ENCODE measurements around the gene PARD3.

DNA sequence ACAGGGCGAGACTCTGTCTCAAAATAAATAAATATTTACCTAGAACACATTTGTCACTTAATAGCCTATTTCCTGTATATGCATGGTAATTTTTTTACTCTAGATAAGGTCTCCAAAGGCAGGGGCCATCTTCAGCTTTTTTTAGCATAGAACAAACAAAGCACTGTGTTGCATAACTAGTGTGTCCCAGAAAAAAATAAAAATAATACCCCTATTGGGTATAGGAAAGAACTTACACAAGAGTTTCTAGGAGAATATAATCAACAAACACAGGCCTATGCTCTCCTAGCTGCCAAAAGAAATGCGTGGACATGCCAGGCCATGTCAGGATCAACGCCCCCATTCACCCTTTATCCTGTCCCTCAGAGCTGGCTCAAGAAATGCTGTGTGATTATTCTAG lies 103.6 kb downstream of the PARD3 start:
- TF ChIP-seq, protein P1, sequence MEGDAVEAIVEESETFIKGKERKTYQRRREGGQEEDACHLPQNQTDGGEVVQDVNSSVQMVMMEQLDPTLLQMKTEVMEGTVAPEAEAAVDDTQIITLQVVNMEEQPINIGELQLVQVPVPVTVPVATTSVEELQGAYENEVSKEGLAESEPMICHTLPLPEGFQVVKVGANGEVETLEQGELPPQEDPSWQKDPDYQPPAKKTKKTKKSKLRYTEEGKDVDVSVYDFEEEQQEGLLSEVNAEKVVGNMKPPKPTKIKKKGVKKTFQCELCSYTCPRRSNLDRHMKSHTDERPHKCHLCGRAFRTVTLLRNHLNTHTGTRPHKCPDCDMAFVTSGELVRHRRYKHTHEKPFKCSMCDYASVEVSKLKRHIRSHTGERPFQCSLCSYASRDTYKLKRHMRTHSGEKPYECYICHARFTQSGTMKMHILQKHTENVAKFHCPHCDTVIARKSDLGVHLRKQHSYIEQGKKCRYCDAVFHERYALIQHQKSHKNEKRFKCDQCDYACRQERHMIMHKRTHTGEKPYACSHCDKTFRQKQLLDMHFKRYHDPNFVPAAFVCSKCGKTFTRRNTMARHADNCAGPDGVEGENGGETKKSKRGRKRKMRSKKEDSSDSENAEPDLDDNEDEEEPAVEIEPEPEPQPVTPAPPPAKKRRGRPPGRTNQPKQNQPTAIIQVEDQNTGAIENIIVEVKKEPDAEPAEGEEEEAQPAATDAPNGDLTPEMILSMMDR (IDR thresholded peaks at IDR 0.05): no peak
- TF ChIP-seq EP300 (IDR thresholded peaks at IDR 0.05): no peak
- no peak for TF ChIP-seq POLR2AphosphoS5 (IDR thresholded peaks at IDR 0.05)
